Rectal smooth muscle tissue (tissue), 1 donor: ENCODE results near the gene ATF6.

Source experiments
- H3K27ac ChIP-seq: one replicate; pipeline ENCODE4 v1.7.0; 2013; ENCODE audit warnings: low read depth, low read length, inconsistent platforms
- H3K27me3 ChIP-seq: one replicate; pipeline ENCODE4 v1.7.0; 2013; ENCODE audit warnings: low read length; ENCODE audit not compliant: control insufficient read depth, insufficient read depth
- H3K36me3 ChIP-seq: one replicate; pipeline ENCODE4 v1.7.0; 2013; ENCODE audit warnings: low read length; ENCODE audit not compliant: control insufficient read depth, insufficient read depth
- H3K4me1 ChIP-seq: one replicate; pipeline ENCODE4 v1.7.0; 2013; ENCODE audit warnings: low read length; ENCODE audit not compliant: control insufficient read depth, insufficient read depth
- H3K4me3 ChIP-seq: one replicate; pipeline ENCODE4 v1.7.0; 2013; ENCODE audit warnings: low read length
- H3K9ac ChIP-seq: one replicate; pipeline ENCODE4 v1.7.0; 2013; ENCODE audit warnings: low read length

ATF6 gene

GRCh38 chr1:162013289-162013688 lies 247.2 kb downstream of the ATF6 start:
- no peaks in the 10 kb centered on the region for H3K36me3 ChIP-seq
- H3K9ac ChIP-seq: no peak overlapping the region
- H3K4me3 ChIP-seq: no peak overlapping the region
- peaks cover 14% of the 10 kb centered on the region for H3K4me1 ChIP-seq
- H3K27ac ChIP-seq: no peak overlapping the region
- H3K27me3 ChIP-seq: no peaks in the 10 kb centered on the region
